ENCODE results near the gene TTBK1.
A peak's percentile ranks its signal among the peaks of the same experiment; 100 is the strongest.

The TTBK1 gene

GRCh38 chr6:43274127-43274915, 31.0 kb downstream of the TTBK1 start:
- DNase-seq: no peak

GRCh38 chr6:43274916-43275597, 31.8 kb downstream of the TTBK1 start:
- no peak for DNase-seq

- DNase-seq: peak; percentile 37
These were observed 32.7 kb downstream of the TTBK1 start for GRCh38 chr6:43275801-43276576.

GRCh38 chr6:43276577-43277305, 33.5 kb downstream of the TTBK1 start:
- no peak for DNase-seq

- DNase-seq: no peak
These were observed 34.0 kb downstream of the TTBK1 start for GRCh38 chr6:43277306-43277642.

- DNase-seq: no peak
These were observed 34.6 kb downstream of the TTBK1 start for GRCh38 chr6:43277643-43278523.

GRCh38 chr6:43278524-43279078, 35.3 kb downstream of the TTBK1 start:
- no peak for DNase-seq

- DNase-seq: no peak
These were observed 37.0 kb downstream of the TTBK1 start for GRCh38 chr6:43280234-43280633.

- DNase-seq: no peak
These were observed 38.8 kb downstream of the TTBK1 start for GRCh38 chr6:43282060-43282459.

GRCh38 chr6:43282636-43283513, 39.6 kb downstream of the TTBK1 start:
- DNase-seq: no peak

GRCh38 chr6:43283514-43283901, 40.2 kb downstream of the TTBK1 start:
- no peak for DNase-seq

GRCh38 chr6:43283905-43284304, 40.6 kb downstream of the TTBK1 start:
- no peak for DNase-seq

GRCh38 chr6:43284991-43285781, 41.9 kb downstream of the TTBK1 start:
- DNase-seq: no peak

- DNase-seq: no peak
These were observed 42.6 kb downstream of the TTBK1 start for GRCh38 chr6:43285832-43286231.

- no peak for DNase-seq
These were observed 43.2 kb downstream of the TTBK1 start for GRCh38 chr6:43286456-43286979.

GRCh38 chr6:43286980-43287716, 43.9 kb downstream of the TTBK1 start:
- no peak for DNase-seq

- no peak for DNase-seq
These were observed 44.7 kb downstream of the TTBK1 start for GRCh38 chr6:43287717-43288679.

Data from CD4-positive, alpha-beta T cell treated with Interleukin-4 for 4 hours (primary cell).